IMR-90 (cell line): Measurements from ENCODE around the gene UPK2. TPM values are rescaled to one million over a fixed set of nuclear protein-coding genes. Genes with fewer than 3 reads are reported as not detected.

Experiments used
- ATAC-seq: fragments of 200-7000 bp; cut with Tn5 transposase; 2 replicates; pipeline ENCODE4 v1.9.1; 2020; ENCODE audit warnings: low read depth, mild to moderate bottlenecking, moderate library complexity
- BruUV-seq: library from RNA; stranded (reverse); fragments of 400-500 nt; replicated peaks from 2 replicates; lab custom pipeline; 2021; lab: Mats Ljungman, UMichigan
- CTCF ChIA-PET: fragments of 300-600 bp; formaldehyde crosslinking; extraction: SDS; loops from one replicate; lab custom pipeline; 2021; ENCODE audit warnings: antibody characterized with exemption; lab: Yijun Ruan, JAX
- POLR2A ChIA-PET: fragments of 300-600 bp; sonication (Branson Sonifier 250); formaldehyde crosslinking; loops from one replicate; lab custom pipeline; 2022; ENCODE audit warnings: antibody characterized with exemption; ENCODE audit not compliant: unreplicated experiment; lab: Charles Lee
- DNase-seq: peaks from one replicate; pipeline ENCODE4 v3.0.0; 2013
- H2AFZ ChIP-seq: replicated peaks from 2 replicates; pipeline ENCODE3; 2013; ENCODE audit warnings: low read length, mild to moderate bottlenecking; ENCODE audit not compliant: poor library complexity
- H2AK5ac ChIP-seq: 2 replicates; pipeline ENCODE4 v1.6.1; 2013; ENCODE audit warnings: low read depth, low read length, inconsistent platforms
- H2AK9ac ChIP-seq: replicated peaks from 2 replicates; pipeline ENCODE3; 2013; ENCODE audit warnings: mild to moderate bottlenecking, low read depth, low read length, moderate library complexity; ENCODE audit not compliant: poor library complexity
- H2BK120ac ChIP-seq: 2 replicates; pipeline ENCODE4 v1.6.1; 2013; ENCODE audit warnings: low read depth, low read length, inconsistent platforms
- H2BK15ac ChIP-seq: 3 replicates; pipeline ENCODE4 v1.6.1; 2013; ENCODE audit warnings: low read depth, low read length, inconsistent platforms
- H2BK20ac ChIP-seq: 2 replicates; pipeline ENCODE4 v1.6.1; 2013; ENCODE audit warnings: low read depth, mild to moderate bottlenecking, inconsistent platforms, low read length, moderate library complexity
- H2BK5ac ChIP-seq: 2 replicates; pipeline ENCODE4 v1.6.1; 2013; ENCODE audit warnings: mild to moderate bottlenecking, low read depth, low read length, inconsistent platforms; ENCODE audit not compliant: poor library complexity, severe bottlenecking
- H3K14ac ChIP-seq: replicated peaks from 2 replicates; pipeline ENCODE4 v1.6.1; 2013; ENCODE audit warnings: low read depth, low read length, inconsistent platforms
- H3K18ac ChIP-seq: 2 replicates; pipeline ENCODE4 v1.6.1; 2013; ENCODE audit warnings: low read depth, low read length, control low read depth
- H3K23ac ChIP-seq: 2 replicates; pipeline ENCODE4 v1.6.1; 2013; ENCODE audit warnings: low read depth, low read length, inconsistent platforms
- H3K27ac ChIP-seq: 2 replicates; pipeline ENCODE4 v1.5.1; 2013; ENCODE audit warnings: mild to moderate bottlenecking, control low read depth, low read length; ENCODE audit not compliant: insufficient read depth
- H3K27me3 ChIP-seq: 2 replicates; pipeline ENCODE4 v1.6.1; 2013; ENCODE audit warnings: low read length; ENCODE audit not compliant: control insufficient read depth, insufficient read depth
- H3K36me3 ChIP-seq: 2 replicates; pipeline ENCODE4 v1.6.1; 2013; ENCODE audit warnings: low read length, mixed read lengths; ENCODE audit not compliant: control insufficient read depth, insufficient read depth
- H3K4ac ChIP-seq: 2 replicates; pipeline ENCODE4 v1.6.1; 2013; ENCODE audit warnings: low read depth, low read length, inconsistent platforms
- H3K4me1 ChIP-seq: 2 replicates; pipeline ENCODE4 v1.6.1; 2013; ENCODE audit warnings: low read length, mixed read lengths; ENCODE audit not compliant: control insufficient read depth, insufficient read depth
- H3K4me2 ChIP-seq: 2 replicates; pipeline ENCODE4 v1.6.1; 2013; ENCODE audit warnings: low read depth, mild to moderate bottlenecking, control low read depth, low read length, moderate library complexity
- H3K4me3 ChIP-seq: 2 replicates; pipeline ENCODE4 v1.5.1; 2013; ENCODE audit warnings: low read depth, mild to moderate bottlenecking, control low read depth, low read length, moderate library complexity; ENCODE audit not compliant: insufficient read depth
- H3K56ac ChIP-seq: 2 replicates; pipeline ENCODE4 v1.6.1; 2013; ENCODE audit warnings: low read length, inconsistent platforms; ENCODE audit not compliant: insufficient read depth; ENCODE audit errors: extremely low read depth
- H3K79me1 ChIP-seq, 2 experiments: 2 replicates each; pipeline ENCODE4 v1.6.1; 2013; ENCODE audit warnings: low read length in 2 of 2, inconsistent platforms in 1 of 2, low read depth in 1 of 2
- H3K9ac ChIP-seq: 2 replicates; pipeline ENCODE4 v1.6.1; 2013; ENCODE audit warnings: low read depth, low read length, control low read depth
- H3K9me1 ChIP-seq: 2 replicates; pipeline ENCODE4 v1.6.1; 2013; ENCODE audit warnings: low read length, inconsistent platforms; ENCODE audit not compliant: insufficient read depth
- H3K9me3 ChIP-seq: 2 replicates; pipeline ENCODE4 v1.6.1; 2013; ENCODE audit warnings: low read length; ENCODE audit not compliant: control insufficient read depth, insufficient read depth
- H4K20me1 ChIP-seq: 2 replicates; pipeline ENCODE4 v1.6.1; 2013; ENCODE audit warnings: low read length, inconsistent platforms; ENCODE audit not compliant: insufficient read depth
- H4K5ac ChIP-seq: 2 replicates; pipeline ENCODE4 v1.6.1; 2013; ENCODE audit warnings: mild to moderate bottlenecking, low read depth, low read length, control low read depth
- H4K8ac ChIP-seq, 2 experiments: 2 replicates each; pipeline ENCODE4 v1.6.1; 2013; ENCODE audit warnings: low read depth in 2 of 2, low read length in 2 of 2, control low read depth in 1 of 2, inconsistent platforms in 1 of 2
- H4K91ac ChIP-seq: 2 replicates; pipeline ENCODE4 v1.6.1; 2013; ENCODE audit warnings: low read depth, low read length, inconsistent platforms; ENCODE audit not compliant: insufficient read depth
- BHLHE40 ChIP-seq: fragments of 150-350 bp; IDR thresholded peaks from 2 replicates; pipeline ENCODE4 v1.6.1; 2016; ENCODE audit warnings: mild to moderate bottlenecking, low read depth, low read length
- CEBPB ChIP-seq: IDR thresholded peaks from 2 replicates; pipeline ENCODE4 v1.6.1; 2012; ENCODE audit warnings: low read depth, low read length, improper control_type of control experiment
- CHD1 ChIP-seq: IDR thresholded peaks from 2 replicates; pipeline ENCODE4 v1.6.1; 2012; ENCODE audit warnings: low read depth, low read length, improper control_type of control experiment
- MAZ ChIP-seq: IDR thresholded peaks from 2 replicates; pipeline ENCODE4 v1.6.1; 2012; ENCODE audit warnings: low read depth, mild to moderate bottlenecking, low read length, improper control_type of control experiment, moderate library complexity, borderline replicate concordance
- MXI1 ChIP-seq: IDR thresholded peaks from 2 replicates; pipeline ENCODE4 v1.6.1; 2012; ENCODE audit warnings: low read depth, mild to moderate bottlenecking, low read length, moderate library complexity, borderline replicate concordance
- NFE2L2 ChIP-seq: fragments of 150-350 bp; IDR thresholded peaks from 2 replicates; pipeline ENCODE4 v1.6.1; 2016; ENCODE audit warnings: low read depth, mild to moderate bottlenecking, low read length
- POLR2A ChIP-seq: IDR thresholded peaks from 2 replicates; pipeline ENCODE4 v1.6.1; 2012; ENCODE audit warnings: mild to moderate bottlenecking, low read depth, low read length
- RAD21 ChIP-seq: IDR thresholded peaks from 2 replicates; pipeline ENCODE4 v1.6.1; 2012; ENCODE audit warnings: low read length, improper control_type of control experiment
- RCOR1 ChIP-seq: IDR thresholded peaks from 2 replicates; pipeline ENCODE4 v1.6.1; 2012; ENCODE audit warnings: mild to moderate bottlenecking, low read length, improper control_type of control experiment; ENCODE audit not compliant: insufficient replicate concordance
- RFX5 ChIP-seq: IDR thresholded peaks from 2 replicates; pipeline ENCODE4 v1.8.0; 2012; ENCODE audit warnings: low read depth, mild to moderate bottlenecking, low read length, moderate library complexity
- dilution Hi-C: fragments of 300-500 bp; cut with HindIII; formaldehyde crosslinking; loops from one replicate; pipeline ENCODE4 v1.14.3; 2018; ENCODE audit warnings: low sequenced_read_pairs; ENCODE audit not compliant: unreplicated experiment
- in situ Hi-C: fragments of 300-500 bp; cut with MboI; formaldehyde crosslinking; loops from 3 replicates; pipeline ENCODE4 v1.14.3; 2019; ENCODE audit warnings: low sequenced_read_pairs, inconsistent platforms, mixed read lengths
- intact Hi-C: fragments of 100-400 bp; cut with micrococcal nuclease; formaldehyde crosslinking; loops from 2 replicates; pipeline ENCODE4 v1.10.0; 2022
- polyA plus RNA-seq, 3 experiments: library from polyadenylated mRNA; depleted of rRNA; stranded (reverse); fragments of >200 nt; gene quantifications; 2 replicates each; pipeline ENCODE4 v1.2.3, GENCODE V29; 2012; ENCODE audit warnings: low replicate concordance in 1 of 3
- total RNA-seq: library from RNA; depleted of rRNA; stranded (reverse); fragments of >200 nt; gene quantifications from 2 replicates; pipeline ENCODE4 v1.2.3, GENCODE V29; 2012

Gene UPK2
- total and polyA plus RNA-seq, 2 of the 4 experiments (the other 2 are of a cell fraction): 0.26 TPM; not detected in 1

DNA sequence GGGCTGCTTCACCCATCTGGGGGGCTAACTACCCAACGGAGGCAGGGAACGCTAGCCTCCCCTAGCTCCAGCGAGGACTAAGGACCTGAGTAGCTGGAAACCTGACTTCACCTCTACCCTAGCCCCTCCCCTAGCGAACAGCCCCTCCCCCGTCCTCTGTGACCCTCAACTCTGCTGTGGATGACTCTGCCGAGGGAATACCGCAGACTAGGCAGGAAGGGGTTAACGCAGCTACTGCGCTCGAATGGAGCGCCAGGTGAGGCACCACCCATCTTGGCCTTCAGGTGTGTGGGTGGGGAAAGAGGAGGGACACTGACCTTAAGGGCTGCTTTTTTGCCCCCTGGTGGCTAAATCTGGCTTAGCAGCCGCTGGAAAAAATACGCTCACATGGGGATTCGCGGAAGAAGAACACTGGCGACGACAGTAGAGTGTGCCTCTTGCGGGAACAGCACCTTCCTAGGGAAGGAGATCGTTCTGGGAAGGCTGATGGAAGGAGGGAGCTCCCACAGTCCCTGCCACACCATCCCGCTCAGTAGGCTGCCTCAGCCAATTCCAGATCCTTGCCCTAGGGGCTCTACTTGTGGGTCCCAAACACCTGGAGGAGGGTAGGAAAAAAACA is 25.9 kb upstream of the UPK2 start (continued):
- TF ChIP-seq RCOR1 (no peak), RAD21 (peak; percentile 62)

DNA sequence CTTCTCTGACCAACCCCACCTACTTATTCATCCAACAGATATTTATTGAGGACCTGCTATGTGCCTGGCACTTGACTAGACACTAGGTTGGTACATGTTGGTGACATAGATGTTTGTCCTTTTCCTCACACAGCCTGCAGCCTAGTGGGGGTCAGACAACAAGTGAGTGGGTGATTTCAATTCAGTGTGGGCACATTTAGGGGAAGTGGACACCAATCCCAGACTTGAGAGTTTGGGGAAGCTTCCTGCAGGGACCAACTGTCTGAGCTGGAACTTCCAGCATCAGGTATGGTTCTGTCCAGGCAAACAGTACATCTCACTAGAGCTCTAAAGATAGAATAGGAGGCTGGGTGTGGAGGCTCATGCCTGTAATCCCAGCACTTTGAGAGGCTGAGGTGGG is 24.5 kb upstream of the UPK2 start:
- Histone ChIP-seq H3K4me1 (peaks cover 5% of the 10 kb centered on the region; the same call in 1 of the 2 replicates), H3K36me3 (no peaks in the 10 kb centered on the region), H3K27me3 (no peaks in the 10 kb centered on the region), H3K14ac (no peak overlapping the region), H3K23ac (no peak overlapping the region; the same call in 1 of the 2 replicates), H3K4ac (no peak overlapping the region), H3K4me2 (no peak overlapping the region), H3K9me3 (no peaks in the 10 kb centered on the region), H3K18ac (no peak overlapping the region), H4K91ac (no peak overlapping the region), H3K9ac (no peak overlapping the region), H3K4me3 (no peak overlapping the region), H3K27ac (no peak overlapping the region), H3K79me1 (peaks cover 0 to 19% of the 10 kb centered on the region in 2 experiments; a peak in 2 of 4 replicates), H2BK15ac (no peak overlapping the region), H4K20me1 (no peaks in the 10 kb centered on the region; the same call in none of the 2 replicates), H2BK20ac (no peak overlapping the region), H2AFZ (no peak overlapping the region), H3K56ac (no peak overlapping the region), H4K5ac (no peak overlapping the region), H2AK9ac (no peak overlapping the region), H2AK5ac (no peak overlapping the region), H2BK120ac (no peak overlapping the region), H3K9me1 (no peaks in the 10 kb centered on the region), H2BK5ac (no peak overlapping the region), H4K8ac (no peak overlapping the region)
- in situ Hi-C loops (no loop called here), intact Hi-C loops (no loop called here), dilution Hi-C loops (no loop called here)
- POLR2A ChIA-PET: no interaction called here
- no TSS peak for BruUV-seq
- no peak for DNase-seq
- no peak for ATAC-seq
- CTCF ChIA-PET: interaction anchor here (1.2 kb wide), 1 partner anchor 242 kb away, joined by 3 read pairs; no protein-coding TSS in a partner anchor
- TF ChIP-seq RCOR1 (no peak), BHLHE40 (no peak), POLR2A (no peak), CEBPB (no peak), CHD1 (no peak), NFE2L2 (no peak), MAZ (no peak), MXI1 (no peak), RFX5 (no peak)
